K562 (cell line): ENCODE results near the gene CYP2A6. TPM values are rescaled to one million over a fixed set of nuclear protein-coding genes. Genes with fewer than 3 reads are reported as not detected.
A peak's percentile ranks its signal among the peaks of the same experiment; 100 is the strongest.

Experiments used
- CTBP1 ChIP-seq: fragments of 450-650 bp; IDR thresholded peaks from 2 replicates; pipeline ENCODE4 v1.6.1; 2016; ENCODE audit warnings: borderline replicate concordance
- ETV1 ChIP-seq: fragments of 450-650 bp; conservative IDR thresholded peaks from 2 replicates; pipeline ENCODE4 v1.6.1; 2016; ENCODE audit warnings: missing genetic modification characterization, control low read depth, low read depth, missing compliant biosample characterization
- MTF1 ChIP-seq: fragments of 250-450 bp; sonication (Bioruptor Pico); IDR thresholded peaks from 2 replicates; pipeline ENCODE4 v1.9.0; 2021; ENCODE audit warnings: moderate library complexity, mild to moderate bottlenecking, inconsistent platforms, borderline replicate concordance
- SRSF7 ChIP-seq: fragments of 200-400 bp; formaldehyde crosslinking; optimal IDR thresholded peaks from 2 replicates; pipeline ENCODE3; 2017; ENCODE audit warnings: mild to moderate bottlenecking, low read depth, low read length
- SUPT5H ChIP-seq: fragments of 450-650 bp; IDR thresholded peaks from 2 replicates; pipeline ENCODE4 v1.6.1; 2016
- TAF15 ChIP-seq: fragments of 200-400 bp; formaldehyde crosslinking; IDR thresholded peaks from 2 replicates; pipeline ENCODE4 v1.6.1; 2017; ENCODE audit warnings: mild to moderate bottlenecking, low read depth, low read length, moderate library complexity
- TFAM ChIP-seq: fragments of 250-450 bp; sonication (Bioruptor Pico); conservative IDR thresholded peaks from 2 replicates; pipeline ENCODE4 v1.5.0; 2021; ENCODE audit warnings: mild to moderate bottlenecking, moderate library complexity
- UBTF ChIP-seq, 2 experiments: IDR thresholded peaks; 2 replicates each; pipeline ENCODE4 v1.6.1; 2012; ENCODE audit warnings: improper control_type of control experiment in 2 of 2, low read depth in 2 of 2, low read length in 2 of 2, borderline replicate concordance in 1 of 2
- ZFPM2 ChIP-seq: fragments of 250-450 bp; sonication (Bioruptor Pico); IDR thresholded peaks from 2 replicates; pipeline ENCODE4 v1.5.1; 2022; ENCODE audit warnings: mild to moderate bottlenecking
- polyA plus RNA-seq, 8 experiments: library from polyadenylated mRNA; depleted of rRNA in 4 of 8; stranded (reverse) in 5 of 8; unstranded in 3 of 8; fragments of >200 nt; fragmentation: Nextera tagmentation in 2 of 8; fragmentation: Illumina TruSeq in 1 of 8; extraction: Ambion mirVana in 2 of 8; extraction: Trizol in 1 of 8; gene quantifications; 2 replicates each; pipeline versions ENCODE4 v1.2.1 to v1.2.3, GENCODE V29; 2011 to 2014; ENCODE audit warnings: inconsistent platforms in 1 of 8, missing spikeins in 1 of 8
- total RNA-seq, 7 experiments: library from RNA; depleted of rRNA in 6 of 7; stranded (reverse); fragments of >200 nt in 6 of 7; fragmentation: Illumina TruSeq in 2 of 7; extraction: Trizol in 2 of 7; gene quantifications; 2 replicates each; pipeline versions ENCODE4 v1.2.1 to v1.2.3, GENCODE V29; 2011 to 2021; ENCODE audit warnings: low replicate concordance in 1 of 7
- TF ChIP-seq, protein P1 (sequence below), 2 experiments: fragments of 450-650 bp; conservative IDR thresholded peaks; 2 replicates each; pipeline ENCODE4 v1.6.1; 2017; ENCODE audit warnings: mild to moderate bottlenecking in 2 of 2, moderate library complexity in 2 of 2
- TF ChIP-seq, protein P2 (sequence below), 2 experiments: fragments of 450-650 bp; formaldehyde crosslinking in 1 of 2; IDR thresholded peaks; 2 replicates each; pipeline versions ENCODE4 v1.4.0 to v1.6.1; 2014 to 2020; ENCODE audit warnings: mild to moderate bottlenecking in 2 of 2, borderline replicate concordance in 1 of 2, low read depth in 1 of 2

CYP2A6 gene
- total and polyA plus RNA-seq, 9 of the 15 experiments (the other 6 are each of a cell fraction or from before 2014, with no cell fraction given): 0.31 TPM; not detected in 8

DNA sequence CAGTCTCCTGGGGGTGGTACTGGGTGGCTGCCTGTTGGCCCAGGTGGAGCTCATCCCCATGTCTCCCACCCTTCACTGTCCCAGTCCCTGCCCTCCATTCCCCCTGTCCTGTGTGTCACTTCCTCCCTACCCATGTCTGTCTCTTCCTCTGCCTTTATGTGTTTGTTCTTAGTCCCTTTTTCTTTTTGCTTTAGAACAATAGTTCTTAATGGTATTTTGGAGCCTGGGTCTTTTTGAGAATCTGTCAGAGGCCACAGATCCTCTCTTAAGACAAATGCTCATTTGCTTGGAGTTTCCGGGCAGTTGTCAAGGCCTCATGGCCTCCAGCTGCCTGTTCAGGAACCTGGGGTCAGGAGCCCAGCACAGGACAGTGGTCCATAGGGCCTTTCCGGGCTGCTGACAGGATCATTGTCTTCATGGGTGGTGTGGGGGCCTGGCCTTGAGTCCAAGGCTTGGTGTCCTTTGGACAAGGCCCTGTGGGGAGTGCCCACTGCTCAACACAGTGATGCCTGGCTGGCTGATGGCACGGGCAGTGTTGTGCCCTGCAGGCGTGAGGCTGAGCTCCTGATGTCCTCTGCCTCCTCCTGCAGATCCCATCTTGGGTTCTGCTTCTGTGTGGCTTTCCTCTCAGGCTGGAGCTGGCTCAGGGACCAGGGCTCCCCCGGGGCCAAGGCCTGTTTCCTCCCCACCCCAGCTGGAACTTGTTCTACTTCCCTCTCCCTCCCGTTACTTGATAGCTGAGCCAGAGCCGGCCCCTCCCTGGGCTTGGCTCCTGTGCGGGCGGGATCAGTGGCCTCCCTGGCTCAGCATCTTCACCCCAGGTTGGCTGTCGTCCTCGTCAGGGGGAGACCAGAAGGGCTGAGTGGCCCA is 47.7 kb downstream of the CYP2A6 start (continued):
- TF ChIP-seq, protein P1, sequence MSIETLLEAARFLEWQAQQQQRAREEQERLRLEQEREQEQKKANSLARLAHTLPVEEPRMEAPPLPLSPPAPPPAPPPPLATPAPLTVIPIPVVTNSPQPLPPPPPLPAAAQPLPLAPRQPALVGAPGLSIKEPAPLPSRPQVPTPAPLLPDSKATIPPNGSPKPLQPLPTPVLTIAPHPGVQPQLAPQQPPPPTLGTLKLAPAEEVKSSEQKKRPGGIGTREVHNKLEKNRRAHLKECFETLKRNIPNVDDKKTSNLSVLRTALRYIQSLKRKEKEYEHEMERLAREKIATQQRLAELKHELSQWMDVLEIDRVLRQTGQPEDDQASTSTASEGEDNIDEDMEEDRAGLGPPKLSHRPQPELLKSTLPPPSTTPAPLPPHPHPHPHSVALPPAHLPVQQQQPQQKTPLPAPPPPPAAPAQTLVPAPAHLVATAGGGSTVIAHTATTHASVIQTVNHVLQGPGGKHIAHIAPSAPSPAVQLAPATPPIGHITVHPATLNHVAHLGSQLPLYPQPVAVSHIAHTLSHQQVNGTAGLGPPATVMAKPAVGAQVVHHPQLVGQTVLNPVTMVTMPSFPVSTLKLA (conservative IDR thresholded peaks at IDR 0.05): 0 out of 4 replicates have a peak, but pooled peaks of 1 of the 2 experiments have one; percentile 13
- TF ChIP-seq UBTF (IDR thresholded peaks at IDR 0.05; ENCODE audit: borderline replicate concordance in 1 of 2, low read depth in 2 of 2, low read length in 2 of 2): 0 out of 4 replicates have a peak, but pooled peaks of 1 of the 2 experiments have one; percentile 38
- TF ChIP-seq, protein P2, sequence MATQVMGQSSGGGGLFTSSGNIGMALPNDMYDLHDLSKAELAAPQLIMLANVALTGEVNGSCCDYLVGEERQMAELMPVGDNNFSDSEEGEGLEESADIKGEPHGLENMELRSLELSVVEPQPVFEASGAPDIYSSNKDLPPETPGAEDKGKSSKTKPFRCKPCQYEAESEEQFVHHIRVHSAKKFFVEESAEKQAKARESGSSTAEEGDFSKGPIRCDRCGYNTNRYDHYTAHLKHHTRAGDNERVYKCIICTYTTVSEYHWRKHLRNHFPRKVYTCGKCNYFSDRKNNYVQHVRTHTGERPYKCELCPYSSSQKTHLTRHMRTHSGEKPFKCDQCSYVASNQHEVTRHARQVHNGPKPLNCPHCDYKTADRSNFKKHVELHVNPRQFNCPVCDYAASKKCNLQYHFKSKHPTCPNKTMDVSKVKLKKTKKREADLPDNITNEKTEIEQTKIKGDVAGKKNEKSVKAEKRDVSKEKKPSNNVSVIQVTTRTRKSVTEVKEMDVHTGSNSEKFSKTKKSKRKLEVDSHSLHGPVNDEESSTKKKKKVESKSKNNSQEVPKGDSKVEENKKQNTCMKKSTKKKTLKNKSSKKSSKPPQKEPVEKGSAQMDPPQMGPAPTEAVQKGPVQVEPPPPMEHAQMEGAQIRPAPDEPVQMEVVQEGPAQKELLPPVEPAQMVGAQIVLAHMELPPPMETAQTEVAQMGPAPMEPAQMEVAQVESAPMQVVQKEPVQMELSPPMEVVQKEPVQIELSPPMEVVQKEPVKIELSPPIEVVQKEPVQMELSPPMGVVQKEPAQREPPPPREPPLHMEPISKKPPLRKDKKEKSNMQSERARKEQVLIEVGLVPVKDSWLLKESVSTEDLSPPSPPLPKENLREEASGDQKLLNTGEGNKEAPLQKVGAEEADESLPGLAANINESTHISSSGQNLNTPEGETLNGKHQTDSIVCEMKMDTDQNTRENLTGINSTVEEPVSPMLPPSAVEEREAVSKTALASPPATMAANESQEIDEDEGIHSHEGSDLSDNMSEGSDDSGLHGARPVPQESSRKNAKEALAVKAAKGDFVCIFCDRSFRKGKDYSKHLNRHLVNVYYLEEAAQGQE (IDR thresholded peaks at IDR 0.05; ENCODE audit: borderline replicate concordance): peak; percentile 49
- TF ChIP-seq, protein P2 (CRISPR knock-in tag; IDR thresholded peaks at IDR 0.05; ENCODE audit: low read depth): no peak
- no peak for TF ChIP-seq ZFPM2 (CRISPR knock-in tag)
- TF ChIP-seq SUPT5H: 0 out of 2 replicates have a peak, but pooled peaks have one; percentile 5
- no peak for TF ChIP-seq SRSF7
- TF ChIP-seq CTBP1: peak; percentile 25; the same call in 1 of the 2 replicates
- TF ChIP-seq TFAM (CRISPR knock-in tag): no peak
- TF ChIP-seq TAF15: no peak
- TF ChIP-seq ETV1: no peak
- no peak for TF ChIP-seq MTF1 (CRISPR knock-in tag)
